Fibroblast of lung (primary cell): ENCODE measurements around the gene VPS4A. TPM values are rescaled to one million over a fixed set of nuclear protein-coding genes. Genes with fewer than 3 reads are reported as not detected.

Experiments used
- DNase-seq, 2 donors: peaks; one replicate each; pipeline versions ENCODE4 v3.0.0 to v3.0.0-alpha.2; 2010; ENCODE audit warnings: low read depth in 2 of 2
- H2AFZ ChIP-seq: 2 replicates; pipeline ENCODE4 v1.5.1; 2012; ENCODE audit warnings: low read length, control low read depth, inconsistent platforms
- H3K27ac ChIP-seq: 2 replicates; pipeline ENCODE4 v1.5.1; 2011; ENCODE audit warnings: low read length, control low read depth; ENCODE audit not compliant: insufficient read depth
- H3K27me3 ChIP-seq: 2 replicates; pipeline ENCODE4 v1.5.1; 2011; ENCODE audit warnings: mild to moderate bottlenecking, low read length; ENCODE audit not compliant: control insufficient read depth, insufficient read depth
- H3K36me3 ChIP-seq: 2 replicates; pipeline ENCODE4 v1.5.1; 2011; ENCODE audit warnings: low read length; ENCODE audit not compliant: control insufficient read depth, insufficient read depth
- H3K4me1 ChIP-seq: 2 replicates; pipeline ENCODE4 v1.5.1; 2011; ENCODE audit warnings: low read length; ENCODE audit not compliant: control insufficient read depth, insufficient read depth; ENCODE audit errors: extremely low read depth
- H3K4me2 ChIP-seq: 2 replicates; pipeline ENCODE4 v1.5.1; 2011; ENCODE audit warnings: low read length, control low read depth; ENCODE audit not compliant: insufficient read depth; ENCODE audit errors: extremely low read depth
- H3K4me3 ChIP-seq, 4 experiments: fragments of 200-600 bp in 1 of 4; sonication (generic) in 1 of 4; replicated peaks in 1 of 4; 2 replicates each; pipeline ENCODE4 v1.5.1; 2011 to 2016; ENCODE audit warnings: low read length in 4 of 4, low read depth in 3 of 4, mild to moderate bottlenecking in 3 of 4, control low read depth in 2 of 4, inconsistent platforms in 1 of 4, mixed read lengths in 1 of 4; ENCODE audit not compliant: insufficient read depth in 1 of 4; ENCODE audit errors: control extremely low read depth in 1 of 4
- H3K79me2 ChIP-seq: 2 replicates; pipeline ENCODE4 v1.5.1; 2012; ENCODE audit warnings: mild to moderate bottlenecking, low read length, inconsistent platforms; ENCODE audit not compliant: control insufficient read depth, insufficient read depth
- H3K9ac ChIP-seq: 2 replicates; pipeline ENCODE4 v1.5.1; 2011; ENCODE audit warnings: mild to moderate bottlenecking, low read length, control low read depth; ENCODE audit not compliant: insufficient read depth
- H3K9me3 ChIP-seq: 2 replicates; pipeline ENCODE4 v1.5.1; 2012; ENCODE audit warnings: low read depth, low read length; ENCODE audit not compliant: control insufficient read depth, insufficient read depth
- H4K20me1 ChIP-seq: 2 replicates; pipeline ENCODE4 v1.5.1; 2011; ENCODE audit warnings: low read length; ENCODE audit not compliant: control insufficient read depth, insufficient read depth; ENCODE audit errors: extremely low read depth
- EZH2 ChIP-seq: IDR thresholded peaks from 2 replicates; pipeline ENCODE4 v1.5.1; 2012; ENCODE audit warnings: low read length, control low read depth, mild to moderate bottlenecking; ENCODE audit errors: missing control alignments
- polyA plus RNA-seq, 2 donors: library from polyadenylated mRNA; depleted of rRNA in 1 of 2; stranded (reverse) in 1 of 2; unstranded in 1 of 2; fragments of >200 nt; gene quantifications; 2 replicates each; pipeline ENCODE4 v1.2.1, GENCODE V29; 2011 to 2012; ENCODE audit warnings: missing spikeins in 1 of 2
- total RNA-seq: library from RNA; depleted of rRNA; stranded (reverse); fragments of >200 nt; gene quantifications from 2 replicates; pipeline ENCODE4 v1.2.1, GENCODE V29; 2014
- TF ChIP-seq, protein P1 (sequence below), 2 donors: IDR thresholded peaks in 1 of 2; conservative IDR thresholded peaks in 1 of 2; 1 replicate in 1 of 2; 2 replicates in 1 of 2; pipeline ENCODE4 v1.5.1; 2011 to 2012; ENCODE audit warnings: low read length in 2 of 2, control low read depth in 1 of 2, inconsistent platforms in 1 of 2, low read depth in 1 of 2, mild to moderate bottlenecking in 1 of 2

The VPS4A gene
- total and polyA plus RNA-seq, 2 donors (not counting 1 experiment from before 2014, with no cell fraction given) = 14.5 to 39.8 TPM

DNA sequence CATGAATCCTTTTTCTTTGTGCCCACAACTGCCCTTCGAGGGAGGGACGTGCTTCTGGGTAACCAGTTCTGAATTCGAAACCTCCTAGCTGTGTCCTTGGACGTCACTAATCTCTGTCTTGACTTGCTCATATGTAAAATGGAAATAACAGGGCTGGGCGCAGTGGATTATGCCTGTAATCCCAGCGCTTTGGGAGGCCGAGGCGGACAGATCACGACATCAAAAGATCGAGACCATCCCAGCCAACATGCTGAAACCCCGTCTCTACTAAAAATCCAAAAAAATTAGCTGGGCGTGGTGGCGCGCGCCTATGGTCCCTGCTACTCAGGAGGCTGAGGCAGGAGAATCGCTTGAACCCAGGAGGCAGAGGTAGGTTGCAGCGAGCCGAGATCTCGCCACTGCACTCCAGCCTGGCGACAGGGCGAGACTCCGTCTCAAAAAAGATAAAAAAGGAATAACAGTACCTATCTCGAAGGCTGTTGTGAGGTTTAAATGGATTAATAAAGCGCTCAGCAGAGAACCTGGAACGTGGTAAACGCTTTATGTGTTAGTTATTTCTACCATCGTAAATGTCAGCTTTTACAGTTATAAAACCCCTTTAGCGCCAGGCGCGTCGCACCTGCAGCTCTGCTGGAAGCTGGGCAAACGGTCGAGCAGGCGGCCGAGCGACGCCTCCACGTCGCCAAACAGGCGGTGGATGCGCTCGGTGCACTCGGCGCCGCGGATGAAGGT, 27.6 kb downstream of the VPS4A start:
- peaks cover 6% of the 10 kb centered on the region for H3K4me1 ChIP-seq
- peaks cover 39% of the 10 kb centered on the region for H3K79me2 ChIP-seq
- H3K27ac ChIP-seq = peak overlapping the region; percentile 80
- no peaks in the 10 kb centered on the region for H3K9me3 ChIP-seq
- peak overlapping the region; percentile 73 for H3K9ac ChIP-seq
- peak overlapping the region; percentile 37 for H2AFZ ChIP-seq
- peak overlapping the region; percentile 96 for H3K4me2 ChIP-seq
- no peaks in the 10 kb centered on the region for H4K20me1 ChIP-seq
- no peak for TF ChIP-seq EZH2
- TF ChIP-seq, protein P1, sequence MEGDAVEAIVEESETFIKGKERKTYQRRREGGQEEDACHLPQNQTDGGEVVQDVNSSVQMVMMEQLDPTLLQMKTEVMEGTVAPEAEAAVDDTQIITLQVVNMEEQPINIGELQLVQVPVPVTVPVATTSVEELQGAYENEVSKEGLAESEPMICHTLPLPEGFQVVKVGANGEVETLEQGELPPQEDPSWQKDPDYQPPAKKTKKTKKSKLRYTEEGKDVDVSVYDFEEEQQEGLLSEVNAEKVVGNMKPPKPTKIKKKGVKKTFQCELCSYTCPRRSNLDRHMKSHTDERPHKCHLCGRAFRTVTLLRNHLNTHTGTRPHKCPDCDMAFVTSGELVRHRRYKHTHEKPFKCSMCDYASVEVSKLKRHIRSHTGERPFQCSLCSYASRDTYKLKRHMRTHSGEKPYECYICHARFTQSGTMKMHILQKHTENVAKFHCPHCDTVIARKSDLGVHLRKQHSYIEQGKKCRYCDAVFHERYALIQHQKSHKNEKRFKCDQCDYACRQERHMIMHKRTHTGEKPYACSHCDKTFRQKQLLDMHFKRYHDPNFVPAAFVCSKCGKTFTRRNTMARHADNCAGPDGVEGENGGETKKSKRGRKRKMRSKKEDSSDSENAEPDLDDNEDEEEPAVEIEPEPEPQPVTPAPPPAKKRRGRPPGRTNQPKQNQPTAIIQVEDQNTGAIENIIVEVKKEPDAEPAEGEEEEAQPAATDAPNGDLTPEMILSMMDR (conservative IDR thresholded peaks at IDR 0.05 in 1 of 2, IDR thresholded peaks at IDR 0.05 in 1 of 2; ENCODE audit: low read depth in 1 of 2, low read length in 2 of 2) = no peak
- H3K4me3 ChIP-seq = peak overlapping the region; percentile 40 to 88 (median 80)
- H3K36me3 ChIP-seq = peaks cover 18% of the 10 kb centered on the region
- DNase-seq = no peak
- H3K27me3 ChIP-seq = no peaks in the 10 kb centered on the region

DNA sequence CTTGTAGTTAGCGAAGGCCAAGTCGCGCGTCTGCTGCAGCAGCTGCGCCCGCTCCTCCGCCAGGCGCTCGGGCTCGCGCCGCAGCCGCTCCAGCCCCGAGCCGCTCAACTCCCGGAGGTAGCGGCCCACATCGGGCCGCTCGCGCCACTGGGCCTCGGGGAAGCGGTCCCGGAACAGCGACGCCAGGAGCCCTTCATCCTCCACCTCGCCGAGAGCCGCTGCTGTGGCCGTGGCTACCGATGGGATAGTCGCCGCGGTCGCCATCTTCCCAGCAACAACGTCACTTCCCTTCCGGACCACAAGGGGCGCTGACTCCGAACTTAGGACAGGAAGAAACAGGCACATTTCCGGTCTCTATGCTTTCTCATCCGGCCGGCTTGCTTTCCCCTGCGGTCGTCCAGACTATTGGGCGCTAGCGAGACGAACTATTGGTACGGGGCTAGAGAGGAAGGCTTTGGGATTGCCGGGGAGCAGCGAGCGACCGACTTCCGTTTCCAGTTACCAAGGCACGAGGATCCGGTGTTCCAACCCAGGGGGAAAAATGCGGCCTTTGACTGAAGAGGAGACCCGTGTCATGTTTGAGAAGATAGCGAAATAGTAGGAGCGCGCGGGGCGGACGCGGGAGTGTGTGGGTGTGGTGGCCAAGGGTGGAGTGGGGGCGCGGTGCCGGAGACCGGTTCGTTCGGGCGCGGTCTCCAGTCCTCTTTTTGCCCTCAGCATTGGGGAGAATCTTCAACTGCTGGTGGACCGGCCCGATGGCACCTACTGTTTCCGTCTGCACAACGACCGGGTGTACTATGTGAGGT, 28.3 kb downstream of the VPS4A start, which contains the start of the genes COG8 and NIP7:
TSS of gene COG8 (minus strand) at position 276 of the 806 bp plus-strand sequence. CDS start at position 264, 12 bp downstream.
TSS of gene NIP7 (plus strand) at position 484 of the 806 bp plus-strand sequence. CDS start at position 542, 58 bp downstream.
- H3K9me3 ChIP-seq = no peaks in the 10 kb centered on the region
- H3K4me2 ChIP-seq = peak within 1 kb of the TSS; percentile 96
- H4K20me1 ChIP-seq = no peaks in the 10 kb centered on the region
- H3K36me3 ChIP-seq = peaks cover 15% of the 10 kb centered on the region
- DNase-seq = peak; percentile 98 to 99
- TF ChIP-seq, protein P1 (conservative IDR thresholded peaks at IDR 0.05 in 1 of 2, IDR thresholded peaks at IDR 0.05 in 1 of 2; ENCODE audit: low read depth in 1 of 2, low read length in 2 of 2) = peak; percentile 73 to 84
- TF ChIP-seq EZH2 = no peak
- peaks cover 6% of the 10 kb centered on the region for H3K4me1 ChIP-seq
- no peaks in the 10 kb centered on the region for H3K27me3 ChIP-seq
- peak within 1 kb of the TSS; percentile 40 to 88 (median 80) for H3K4me3 ChIP-seq
- H3K79me2 ChIP-seq = peaks cover 39% of the 10 kb centered on the region
- H3K27ac ChIP-seq = peak within 1 kb of the TSS; percentile 80
- H2AFZ ChIP-seq = peak within 1 kb of the TSS; percentile 66
- peak within 1 kb of the TSS; percentile 77 for H3K9ac ChIP-seq

DNA sequence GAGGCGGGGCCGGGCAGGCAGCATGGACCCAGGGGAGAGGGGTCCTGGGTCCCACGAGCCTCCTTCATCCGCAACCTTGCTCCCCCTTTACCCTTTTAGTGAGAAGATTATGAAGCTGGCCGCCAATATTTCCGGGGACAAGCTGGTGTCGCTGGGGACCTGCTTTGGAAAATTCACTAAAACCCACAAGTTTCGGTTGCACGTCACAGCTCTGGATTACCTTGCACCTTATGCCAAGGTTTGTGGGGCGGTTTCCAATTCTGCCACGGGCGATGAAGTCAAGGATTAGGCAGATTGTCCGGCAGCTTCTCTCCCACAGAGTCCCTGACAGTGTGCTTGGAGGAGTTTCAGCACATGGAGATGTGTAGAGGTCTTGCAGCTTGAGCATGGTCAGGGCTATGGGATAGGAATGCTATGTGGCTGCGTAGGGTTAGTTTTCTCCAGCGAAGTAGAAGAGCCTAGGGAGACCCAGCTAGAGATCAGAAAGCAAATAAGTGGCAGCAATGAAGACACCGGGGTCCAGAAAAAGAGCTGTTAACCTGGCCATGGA, 29.0 kb downstream of the VPS4A start:
- DNase-seq = peak in 1 of 2 donors; percentile 22
- no peak for TF ChIP-seq EZH2
- TF ChIP-seq, protein P1 (conservative IDR thresholded peaks at IDR 0.05 in 1 of 2, IDR thresholded peaks at IDR 0.05 in 1 of 2; ENCODE audit: low read depth in 1 of 2, low read length in 2 of 2) = no peak
- Histone ChIP-seq H3K4me1 (peaks cover 6% of the 10 kb centered on the region), H3K4me3 (peak overlapping the region; percentile 40 to 88 (median 80)), H3K27ac (peak overlapping the region; percentile 80), H3K9ac (peak overlapping the region; percentile 77), H4K20me1 (no peaks in the 10 kb centered on the region), H3K4me2 (peak overlapping the region; percentile 80), H3K79me2 (peaks cover 39% of the 10 kb centered on the region), H3K36me3 (peaks cover 9% of the 10 kb centered on the region), H2AFZ (peak overlapping the region; percentile 66), H3K9me3 (no peaks in the 10 kb centered on the region), H3K27me3 (no peaks in the 10 kb centered on the region)
